Measurements from ENCODE around the gene OR1J4. TPM values are rescaled to one million over a fixed set of nuclear protein-coding genes. Genes with fewer than 3 reads are reported as not detected.

Gene OR1J4
- polyA plus RNA-seq (2012; rRNA removed) = 0.07 and 0.13 TPM in 2 replicates
- polyA plus RNA-seq (2012; cell fraction: cytosol; rRNA removed) = 0.03 TPM in 1 of 2 replicates, not detected in the other
- 0.14 TPM in 1 of 2 replicates, not detected in the other for polyA plus RNA-seq (2012; cell fraction: nucleus; rRNA removed)

GRCh38 chr9:122518841-122519240 lies at the start of gene OR1J4:
Gene OR1J4, plus strand, starts transcription at chr9:122519141. Its CDS starts 0 bp downstream, at chr9:122519141.
- Histone ChIP-seq H3K4me1 (ENCODE audit: control insufficient read depth in 1 of 2, insufficient read depth in 2 of 2, low read depth in 1 of 2, low read length in 1 of 2) (no peaks in the 10 kb centered on the region), H3K27me3 (ENCODE audit: insufficient read depth) (peaks cover 7% of the 10 kb centered on the region; the same call in 1 of the 2 replicates), H3K79me2 (ENCODE audit: insufficient read depth) (no peaks in the 10 kb centered on the region), H3K4me2 (no peak within 1 kb of the TSS), H3K9me2 (no peaks in the 10 kb centered on the region), H2AFZ (ENCODE audit: low read depth) (no peak within 1 kb of the TSS), H3K9me3 (no peaks in the 10 kb centered on the region), H4K20me1 (ENCODE audit: insufficient read depth) (no peaks in the 10 kb centered on the region), H3F3A (replicated peaks; ENCODE audit: insufficient read depth) (no peaks in the 10 kb centered on the region), H3K9ac (no peak within 1 kb of the TSS), H3K27ac (ENCODE audit: low read depth in 2 of 2, low read length in 1 of 2) (no peak within 1 kb of the TSS), H3K36me3 (replicated peaks in 1 of 2; ENCODE audit: control insufficient read depth in 1 of 2, insufficient read depth in 2 of 2, low read length in 1 of 2) (no peaks in the 10 kb centered on the region), H3K4me3 (ENCODE audit: low read depth in 2 of 2, low read length in 1 of 2) (no peak within 1 kb of the TSS)
- TF ChIP-seq, protein P1, sequence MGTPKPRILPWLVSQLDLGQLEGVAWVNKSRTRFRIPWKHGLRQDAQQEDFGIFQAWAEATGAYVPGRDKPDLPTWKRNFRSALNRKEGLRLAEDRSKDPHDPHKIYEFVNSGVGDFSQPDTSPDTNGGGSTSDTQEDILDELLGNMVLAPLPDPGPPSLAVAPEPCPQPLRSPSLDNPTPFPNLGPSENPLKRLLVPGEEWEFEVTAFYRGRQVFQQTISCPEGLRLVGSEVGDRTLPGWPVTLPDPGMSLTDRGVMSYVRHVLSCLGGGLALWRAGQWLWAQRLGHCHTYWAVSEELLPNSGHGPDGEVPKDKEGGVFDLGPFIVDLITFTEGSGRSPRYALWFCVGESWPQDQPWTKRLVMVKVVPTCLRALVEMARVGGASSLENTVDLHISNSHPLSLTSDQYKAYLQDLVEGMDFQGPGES (IDR thresholded peaks at IDR 0.05; ENCODE audit: low read depth, low read length) = no peak
- TF ChIP-seq EP300 (IDR thresholded peaks at IDR 0.05; ENCODE audit: borderline replicate concordance in 1 of 2, low read depth in 1 of 2, low read length in 1 of 2) (no peak), RAD21 (IDR thresholded peaks at IDR 0.05; ENCODE audit: low read length) (no peak), GATA2 (CRISPR knock-in tag; IDR thresholded peaks at IDR 0.05) (no peak), TEAD4 (IDR thresholded peaks at IDR 0.05; ENCODE audit: borderline replicate concordance, insufficient read depth) (no peak), RCOR1 (IDR thresholded peaks at IDR 0.05; ENCODE audit: low read length) (no peak), GABPA (IDR thresholded peaks at IDR 0.05; ENCODE audit: low read depth) (no peak), TCF12 (IDR thresholded peaks at IDR 0.05) (no peak), EZH2phosphoT487 (IDR thresholded peaks at IDR 0.05; ENCODE audit: borderline replicate concordance, low read depth) (no peak), FOXJ3 (CRISPR knock-in tag; IDR thresholded peaks at IDR 0.05) (no peak)
- TF ChIP-seq, protein P2, sequence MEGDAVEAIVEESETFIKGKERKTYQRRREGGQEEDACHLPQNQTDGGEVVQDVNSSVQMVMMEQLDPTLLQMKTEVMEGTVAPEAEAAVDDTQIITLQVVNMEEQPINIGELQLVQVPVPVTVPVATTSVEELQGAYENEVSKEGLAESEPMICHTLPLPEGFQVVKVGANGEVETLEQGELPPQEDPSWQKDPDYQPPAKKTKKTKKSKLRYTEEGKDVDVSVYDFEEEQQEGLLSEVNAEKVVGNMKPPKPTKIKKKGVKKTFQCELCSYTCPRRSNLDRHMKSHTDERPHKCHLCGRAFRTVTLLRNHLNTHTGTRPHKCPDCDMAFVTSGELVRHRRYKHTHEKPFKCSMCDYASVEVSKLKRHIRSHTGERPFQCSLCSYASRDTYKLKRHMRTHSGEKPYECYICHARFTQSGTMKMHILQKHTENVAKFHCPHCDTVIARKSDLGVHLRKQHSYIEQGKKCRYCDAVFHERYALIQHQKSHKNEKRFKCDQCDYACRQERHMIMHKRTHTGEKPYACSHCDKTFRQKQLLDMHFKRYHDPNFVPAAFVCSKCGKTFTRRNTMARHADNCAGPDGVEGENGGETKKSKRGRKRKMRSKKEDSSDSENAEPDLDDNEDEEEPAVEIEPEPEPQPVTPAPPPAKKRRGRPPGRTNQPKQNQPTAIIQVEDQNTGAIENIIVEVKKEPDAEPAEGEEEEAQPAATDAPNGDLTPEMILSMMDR (IDR thresholded peaks at IDR 0.05) = no peak
- TF ChIP-seq, protein P3, sequence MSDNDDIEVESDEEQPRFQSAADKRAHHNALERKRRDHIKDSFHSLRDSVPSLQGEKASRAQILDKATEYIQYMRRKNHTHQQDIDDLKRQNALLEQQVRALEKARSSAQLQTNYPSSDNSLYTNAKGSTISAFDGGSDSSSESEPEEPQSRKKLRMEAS (IDR thresholded peaks at IDR 0.05; ENCODE audit: low read depth) = no peak
- TF ChIP-seq, protein P4, sequence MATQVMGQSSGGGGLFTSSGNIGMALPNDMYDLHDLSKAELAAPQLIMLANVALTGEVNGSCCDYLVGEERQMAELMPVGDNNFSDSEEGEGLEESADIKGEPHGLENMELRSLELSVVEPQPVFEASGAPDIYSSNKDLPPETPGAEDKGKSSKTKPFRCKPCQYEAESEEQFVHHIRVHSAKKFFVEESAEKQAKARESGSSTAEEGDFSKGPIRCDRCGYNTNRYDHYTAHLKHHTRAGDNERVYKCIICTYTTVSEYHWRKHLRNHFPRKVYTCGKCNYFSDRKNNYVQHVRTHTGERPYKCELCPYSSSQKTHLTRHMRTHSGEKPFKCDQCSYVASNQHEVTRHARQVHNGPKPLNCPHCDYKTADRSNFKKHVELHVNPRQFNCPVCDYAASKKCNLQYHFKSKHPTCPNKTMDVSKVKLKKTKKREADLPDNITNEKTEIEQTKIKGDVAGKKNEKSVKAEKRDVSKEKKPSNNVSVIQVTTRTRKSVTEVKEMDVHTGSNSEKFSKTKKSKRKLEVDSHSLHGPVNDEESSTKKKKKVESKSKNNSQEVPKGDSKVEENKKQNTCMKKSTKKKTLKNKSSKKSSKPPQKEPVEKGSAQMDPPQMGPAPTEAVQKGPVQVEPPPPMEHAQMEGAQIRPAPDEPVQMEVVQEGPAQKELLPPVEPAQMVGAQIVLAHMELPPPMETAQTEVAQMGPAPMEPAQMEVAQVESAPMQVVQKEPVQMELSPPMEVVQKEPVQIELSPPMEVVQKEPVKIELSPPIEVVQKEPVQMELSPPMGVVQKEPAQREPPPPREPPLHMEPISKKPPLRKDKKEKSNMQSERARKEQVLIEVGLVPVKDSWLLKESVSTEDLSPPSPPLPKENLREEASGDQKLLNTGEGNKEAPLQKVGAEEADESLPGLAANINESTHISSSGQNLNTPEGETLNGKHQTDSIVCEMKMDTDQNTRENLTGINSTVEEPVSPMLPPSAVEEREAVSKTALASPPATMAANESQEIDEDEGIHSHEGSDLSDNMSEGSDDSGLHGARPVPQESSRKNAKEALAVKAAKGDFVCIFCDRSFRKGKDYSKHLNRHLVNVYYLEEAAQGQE (IDR thresholded peaks at IDR 0.05; ENCODE audit: low read depth, low read length) = no peak
- TF ChIP-seq, protein P5, sequence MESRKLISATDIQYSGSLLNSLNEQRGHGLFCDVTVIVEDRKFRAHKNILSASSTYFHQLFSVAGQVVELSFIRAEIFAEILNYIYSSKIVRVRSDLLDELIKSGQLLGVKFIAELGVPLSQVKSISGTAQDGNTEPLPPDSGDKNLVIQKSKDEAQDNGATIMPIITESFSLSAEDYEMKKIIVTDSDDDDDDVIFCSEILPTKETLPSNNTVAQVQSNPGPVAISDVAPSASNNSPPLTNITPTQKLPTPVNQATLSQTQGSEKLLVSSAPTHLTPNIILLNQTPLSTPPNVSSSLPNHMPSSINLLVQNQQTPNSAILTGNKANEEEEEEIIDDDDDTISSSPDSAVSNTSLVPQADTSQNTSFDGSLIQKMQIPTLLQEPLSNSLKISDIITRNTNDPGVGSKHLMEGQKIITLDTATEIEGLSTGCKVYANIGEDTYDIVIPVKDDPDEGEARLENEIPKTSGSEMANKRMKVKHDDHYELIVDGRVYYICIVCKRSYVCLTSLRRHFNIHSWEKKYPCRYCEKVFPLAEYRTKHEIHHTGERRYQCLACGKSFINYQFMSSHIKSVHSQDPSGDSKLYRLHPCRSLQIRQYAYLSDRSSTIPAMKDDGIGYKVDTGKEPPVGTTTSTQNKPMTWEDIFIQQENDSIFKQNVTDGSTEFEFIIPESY (IDR thresholded peaks at IDR 0.05; ENCODE audit: borderline replicate concordance, low read depth) = no peak
- TF ChIP-seq, protein P6, sequence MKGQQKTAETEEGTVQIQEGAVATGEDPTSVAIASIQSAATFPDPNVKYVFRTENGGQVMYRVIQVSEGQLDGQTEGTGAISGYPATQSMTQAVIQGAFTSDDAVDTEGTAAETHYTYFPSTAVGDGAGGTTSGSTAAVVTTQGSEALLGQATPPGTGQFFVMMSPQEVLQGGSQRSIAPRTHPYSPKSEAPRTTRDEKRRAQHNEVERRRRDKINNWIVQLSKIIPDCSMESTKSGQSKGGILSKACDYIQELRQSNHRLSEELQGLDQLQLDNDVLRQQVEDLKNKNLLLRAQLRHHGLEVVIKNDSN (IDR thresholded peaks at IDR 0.05; ENCODE audit: borderline replicate concordance, low read depth) = no peak
- POLR2A ChIA-PET = no interaction called here
- WGBS (ENCODE audit: low lambda C conversion rate) = 26% methylated on average over 4 of the region's 4 CpGs
- DNase-seq = no peak
- CTCF ChIA-PET = interaction anchor here (1.8 kb wide), 1 partner anchor 20 kb away, joined by 5 read pairs; no protein-coding TSS in a partner anchor

Measured in SK-N-SH (cell line).